ENCODE data around the gene UAP1.

GRCh38 chr1:162530307-162530987, 31.1 kb upstream of the UAP1 start:
- TF ChIP-seq POLR2A (IDR thresholded peaks at IDR 0.05; ENCODE audit: low read length): no peak
- TF ChIP-seq GATA1 (IDR thresholded peaks at IDR 0.05; ENCODE audit: low read depth, low read length): no peak
